HG03175 (cell line): Measurements from ENCODE around the gene KCP.

Experiments
- ATAC-seq: cut with Tn5 transposase; IDR thresholded peaks from one replicate; pipeline ENCODE4 v1.9.1; 2021; ENCODE audit warnings: mild to moderate bottlenecking, moderate library complexity; ENCODE audit not compliant: unreplicated experiment

The KCP gene

DNA sequence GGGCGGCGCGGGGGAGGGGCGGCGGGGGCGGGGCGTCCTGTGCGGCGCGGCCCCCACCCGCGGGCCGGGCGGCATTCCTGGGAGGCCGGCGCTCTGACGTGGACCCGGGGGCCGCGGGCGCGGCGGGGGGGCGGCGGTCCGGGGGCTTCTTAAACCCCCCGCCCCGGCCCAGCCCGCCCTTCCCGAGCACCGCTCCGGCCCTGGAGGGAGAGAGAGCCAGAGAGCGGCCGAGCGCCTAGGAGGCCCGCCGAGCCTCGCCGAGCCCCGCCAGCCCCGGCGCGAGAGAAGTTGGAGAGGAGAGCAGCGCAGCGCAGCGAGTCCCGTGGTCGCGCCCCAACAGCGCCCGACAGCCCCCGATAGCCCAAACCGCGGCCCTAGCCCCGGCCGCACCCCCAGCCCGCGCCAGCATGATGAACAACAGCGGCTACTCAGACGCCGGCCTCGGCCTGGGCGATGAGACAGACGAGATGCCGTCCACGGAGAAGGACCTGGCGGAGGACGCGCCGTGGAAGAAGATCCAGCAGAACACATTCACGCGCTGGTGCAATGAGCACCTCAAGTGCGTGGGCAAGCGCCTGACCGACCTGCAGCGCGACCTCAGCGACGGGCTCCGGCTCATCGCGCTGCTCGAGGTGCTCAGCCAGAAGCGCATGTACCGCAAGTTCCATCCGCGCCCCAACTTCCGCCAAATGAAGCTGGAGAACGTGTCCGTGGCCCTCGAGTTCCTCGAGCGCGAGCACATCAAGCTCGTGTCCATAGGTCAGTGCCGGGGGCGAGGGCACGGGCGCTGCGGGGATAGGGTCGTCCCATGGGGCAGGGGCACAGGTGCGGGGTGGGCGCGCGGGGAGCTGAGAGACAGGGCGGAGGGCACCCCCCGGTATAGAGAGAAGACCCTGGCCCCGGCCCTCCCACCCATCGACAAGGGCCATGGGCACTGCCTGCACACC, 80.0 kb downstream of the KCP start, which contains the start of gene FLNC:
TSS of gene FLNC (plus strand) at position 176 of the 947 bp plus-strand sequence. CDS start at position 408, 232 bp downstream.
- no peak for ATAC-seq

DNA sequence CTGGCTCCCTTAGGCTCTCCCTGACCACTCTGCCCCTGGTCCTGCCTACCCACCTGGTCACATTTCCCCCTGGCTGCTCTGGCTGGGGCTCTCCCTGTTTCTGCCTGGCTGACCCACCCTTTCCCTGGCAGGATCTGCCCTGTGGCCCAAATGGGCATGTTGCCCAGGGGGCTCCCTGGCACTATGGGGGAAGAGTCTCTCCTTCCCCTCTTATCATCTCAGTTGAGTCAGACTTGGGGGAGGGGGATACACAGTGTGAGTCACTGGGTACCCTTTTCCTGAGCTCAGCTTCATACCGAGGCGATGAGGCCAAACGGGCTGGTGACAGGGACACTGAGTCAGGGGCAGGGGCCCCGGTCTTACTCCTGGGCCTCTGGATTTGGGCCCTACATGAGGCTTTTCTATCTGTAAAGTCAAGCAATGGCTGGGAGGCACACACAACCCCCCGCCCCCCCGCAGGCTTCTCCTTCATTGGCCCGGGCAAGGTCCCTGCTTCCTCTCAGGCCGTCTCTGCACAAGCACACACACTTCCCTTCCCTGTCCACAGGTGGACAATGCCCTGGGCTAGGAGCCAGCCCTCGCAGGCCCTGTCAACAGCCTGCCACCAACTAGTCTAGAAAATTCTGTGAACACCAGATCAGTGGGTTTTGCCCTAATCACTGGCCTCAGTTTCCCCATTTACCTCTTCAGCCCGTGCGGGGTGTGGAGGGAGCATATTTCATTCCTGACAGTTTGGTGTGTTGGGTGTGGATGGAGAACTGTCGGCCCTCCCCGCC, 80.9 kb downstream of the KCP start:
- ATAC-seq: no peak

DNA sequence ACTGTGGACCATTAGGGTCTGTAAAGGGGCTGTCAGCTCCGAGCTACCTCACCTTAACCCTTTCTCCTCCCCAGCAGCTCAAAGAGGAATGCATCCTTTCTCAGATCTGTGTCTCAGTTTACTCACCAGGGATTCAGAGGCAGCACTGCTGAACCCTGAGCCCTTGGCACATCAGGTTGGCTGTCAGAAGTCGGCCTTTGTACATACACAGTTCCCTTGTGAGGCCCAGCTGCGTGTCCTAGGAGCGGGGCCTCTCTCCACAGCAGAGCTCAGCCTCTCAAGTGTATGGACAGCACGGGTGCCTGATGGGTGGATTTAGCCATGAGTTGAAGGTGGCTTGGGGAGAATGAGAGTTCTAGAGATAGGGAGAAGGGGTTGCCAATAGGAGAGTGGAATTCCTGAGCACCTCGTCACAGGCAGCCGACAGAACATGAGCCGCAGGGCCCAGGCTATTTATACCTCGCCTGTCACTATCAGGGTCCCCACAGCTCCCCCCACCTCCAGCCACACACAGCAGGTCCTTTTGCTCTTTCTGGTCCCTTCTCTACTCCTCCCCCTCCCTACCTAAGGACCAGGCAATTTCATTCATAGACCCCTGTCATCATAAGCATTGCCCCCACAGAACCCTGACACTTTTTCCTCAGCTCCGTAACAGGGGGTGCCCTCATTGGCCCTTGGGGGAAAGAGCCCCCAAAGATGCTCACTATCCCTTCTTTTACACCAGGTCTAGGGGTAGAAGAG, 82.4 kb downstream of the KCP start:
- no peak for ATAC-seq

DNA sequence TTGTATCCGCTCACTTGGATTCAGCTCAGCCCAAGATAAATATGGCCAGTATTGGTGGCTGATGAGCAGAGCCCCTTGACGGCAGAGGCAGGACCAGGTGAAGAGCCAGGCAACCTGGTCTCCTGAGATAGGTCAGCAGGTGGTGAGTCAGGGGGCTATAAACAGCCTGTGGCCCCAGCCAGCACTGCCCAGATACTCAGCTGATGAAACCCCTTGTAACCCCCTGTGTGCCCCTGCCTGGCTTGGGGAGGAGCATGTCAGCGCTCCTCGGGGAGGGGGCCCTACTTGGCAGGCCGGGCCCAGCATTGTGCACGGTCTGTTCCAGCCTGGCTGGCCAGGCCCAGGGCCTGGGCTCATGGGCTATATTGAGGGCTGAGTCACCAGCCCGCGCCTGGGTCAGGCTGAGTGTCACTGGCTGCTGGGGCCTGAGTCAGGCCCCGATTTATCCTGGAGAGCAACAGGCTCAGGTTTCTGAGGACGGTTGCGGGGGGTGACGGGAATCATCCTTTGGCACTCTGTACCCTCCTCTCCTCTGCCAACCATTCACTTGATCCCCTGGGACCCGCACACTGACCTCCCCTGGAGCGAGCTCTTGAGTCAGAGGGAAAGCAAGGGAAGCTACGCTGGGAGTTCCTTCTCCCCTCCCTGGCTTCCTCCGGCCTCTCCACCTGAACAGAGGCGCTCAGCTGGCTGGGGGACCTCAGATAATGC, 83.1 kb downstream of the KCP start:
- no peak for ATAC-seq

DNA sequence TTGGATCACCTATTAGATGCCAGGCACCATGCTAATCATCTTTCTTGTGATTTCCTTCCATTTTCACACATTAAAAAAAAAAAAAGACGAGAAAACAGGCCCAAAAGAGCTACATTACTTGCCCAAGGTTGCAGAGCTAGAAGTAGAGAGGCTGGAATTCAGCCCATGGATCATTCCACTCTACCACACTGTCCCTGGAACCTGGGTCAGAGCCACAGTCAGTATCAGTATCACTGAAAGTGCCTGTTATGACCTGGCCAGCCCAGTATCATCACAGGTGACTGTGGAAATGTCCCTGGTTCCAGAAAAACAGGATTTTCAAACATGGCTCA, 83.6 kb downstream of the KCP start:
- no peak for ATAC-seq
